ENCODE results near the gene GPR150. TPM values are rescaled to one million over a fixed set of nuclear protein-coding genes. Genes with fewer than 3 reads are reported as not detected.

Gene GPR150
- polyA plus RNA-seq, 1 of the 3 experiments (the other 2 are of a cell fraction), result 0.07 TPM

DNA sequence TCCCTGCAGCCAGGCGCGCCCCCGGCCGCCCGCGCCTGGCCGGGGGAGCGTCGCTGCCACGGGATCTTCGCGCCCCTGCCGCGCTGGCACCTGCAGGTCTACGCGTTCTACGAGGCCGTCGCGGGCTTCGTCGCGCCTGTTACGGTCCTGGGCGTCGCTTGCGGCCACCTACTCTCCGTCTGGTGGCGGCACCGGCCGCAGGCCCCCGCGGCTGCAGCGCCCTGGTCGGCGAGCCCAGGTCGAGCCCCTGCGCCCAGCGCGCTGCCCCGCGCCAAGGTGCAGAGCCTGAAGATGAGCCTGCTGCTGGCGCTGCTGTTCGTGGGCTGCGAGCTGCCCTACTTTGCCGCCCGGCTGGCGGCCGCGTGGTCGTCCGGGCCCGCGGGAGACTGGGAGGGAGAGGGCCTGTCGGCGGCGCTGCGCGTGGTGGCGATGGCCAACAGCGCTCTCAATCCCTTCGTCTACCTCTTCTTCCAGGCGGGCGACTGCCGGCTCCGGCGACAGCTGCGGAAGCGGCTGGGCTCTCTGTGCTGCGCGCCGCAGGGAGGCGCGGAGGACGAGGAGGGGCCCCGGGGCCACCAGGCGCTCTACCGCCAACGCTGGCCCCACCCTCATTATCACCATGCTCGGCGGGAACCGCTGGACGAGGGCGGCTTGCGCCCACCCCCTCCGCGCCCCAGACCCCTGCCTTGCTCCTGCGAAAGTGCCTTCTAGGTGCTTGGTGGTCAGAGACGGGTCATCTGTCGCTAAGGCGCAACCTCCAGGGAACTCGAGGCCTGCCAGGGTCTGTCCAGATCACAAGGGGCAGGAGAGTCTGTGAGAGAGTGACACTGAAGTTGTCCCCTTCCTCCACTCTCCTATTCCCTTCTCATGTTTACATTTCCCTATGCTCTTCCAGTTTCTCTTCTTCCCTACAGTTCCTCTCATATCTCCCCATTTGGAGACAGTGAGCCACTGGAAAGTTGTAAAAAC lies 1.3 kb downstream of the GPR150 start:
- no peak overlapping the region for H3K9ac ChIP-seq
- ChIA-PET CTCF (interaction anchor here (0.9 to 1.3 kb wide), 4 partner anchors 10 to 160 kb away, joined by 3 to 4 read pairs (median 4); no protein-coding TSS in a partner anchor), POLR2A (no interaction called here)
- no peak overlapping the region for H3K27ac ChIP-seq (ENCODE audit: low read depth in 2 of 2, low read length in 1 of 2)
- H3K9me3 ChIP-seq, result no peaks in the 10 kb centered on the region
- peaks cover 0 to 3% of the 10 kb centered on the region in 2 experiments; a peak in 2 of 4 replicates for H3K4me1 ChIP-seq (ENCODE audit: control insufficient read depth in 1 of 2, insufficient read depth in 2 of 2, low read depth in 1 of 2, low read length in 1 of 2)
- H3F3A ChIP-seq (replicated peaks; ENCODE audit: insufficient read depth), result no peaks in the 10 kb centered on the region
- peak overlapping the region; percentile 71 for H3K4me2 ChIP-seq
- 57% methylated on average over 5 of the region's 92 CpGs for WGBS (ENCODE audit: low lambda C conversion rate)
- H3K4me3 ChIP-seq (ENCODE audit: low read depth in 2 of 2, low read length in 1 of 2), result peak overlapping the region; percentile 49 to 56
- no peaks in the 10 kb centered on the region for H3K79me2 ChIP-seq (ENCODE audit: insufficient read depth)
- no peaks in the 10 kb centered on the region for H4K20me1 ChIP-seq (ENCODE audit: insufficient read depth)
- peak; percentile 94 for TF ChIP-seq RFX5 (IDR thresholded peaks at IDR 0.05; ENCODE audit: low read length)
- TF ChIP-seq YY1 (IDR thresholded peaks at IDR 0.05; ENCODE audit: low read depth), result no peak
- TF ChIP-seq, protein P1, sequence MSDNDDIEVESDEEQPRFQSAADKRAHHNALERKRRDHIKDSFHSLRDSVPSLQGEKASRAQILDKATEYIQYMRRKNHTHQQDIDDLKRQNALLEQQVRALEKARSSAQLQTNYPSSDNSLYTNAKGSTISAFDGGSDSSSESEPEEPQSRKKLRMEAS (IDR thresholded peaks at IDR 0.05; ENCODE audit: low read depth), result peak; percentile 51; the same call in 1 of the 2 replicates
- TF ChIP-seq MXI1 (IDR thresholded peaks at IDR 0.05; ENCODE audit: low read depth, low read length), result 0 out of 2 replicates have a peak, but pooled peaks have one; percentile 19
- peak; percentile 80 for DNase-seq
- H2AFZ ChIP-seq (ENCODE audit: low read depth), result peak overlapping the region; percentile 87; the same call in 1 of the 2 replicates
- no peaks in the 10 kb centered on the region for H3K9me2 ChIP-seq
- H3K36me3 ChIP-seq (replicated peaks in 1 of 2; ENCODE audit: control insufficient read depth in 1 of 2, insufficient read depth in 2 of 2, low read length in 1 of 2), result no peaks in the 10 kb centered on the region
- no peaks in the 10 kb centered on the region for H3K27me3 ChIP-seq (ENCODE audit: insufficient read depth)

DNA sequence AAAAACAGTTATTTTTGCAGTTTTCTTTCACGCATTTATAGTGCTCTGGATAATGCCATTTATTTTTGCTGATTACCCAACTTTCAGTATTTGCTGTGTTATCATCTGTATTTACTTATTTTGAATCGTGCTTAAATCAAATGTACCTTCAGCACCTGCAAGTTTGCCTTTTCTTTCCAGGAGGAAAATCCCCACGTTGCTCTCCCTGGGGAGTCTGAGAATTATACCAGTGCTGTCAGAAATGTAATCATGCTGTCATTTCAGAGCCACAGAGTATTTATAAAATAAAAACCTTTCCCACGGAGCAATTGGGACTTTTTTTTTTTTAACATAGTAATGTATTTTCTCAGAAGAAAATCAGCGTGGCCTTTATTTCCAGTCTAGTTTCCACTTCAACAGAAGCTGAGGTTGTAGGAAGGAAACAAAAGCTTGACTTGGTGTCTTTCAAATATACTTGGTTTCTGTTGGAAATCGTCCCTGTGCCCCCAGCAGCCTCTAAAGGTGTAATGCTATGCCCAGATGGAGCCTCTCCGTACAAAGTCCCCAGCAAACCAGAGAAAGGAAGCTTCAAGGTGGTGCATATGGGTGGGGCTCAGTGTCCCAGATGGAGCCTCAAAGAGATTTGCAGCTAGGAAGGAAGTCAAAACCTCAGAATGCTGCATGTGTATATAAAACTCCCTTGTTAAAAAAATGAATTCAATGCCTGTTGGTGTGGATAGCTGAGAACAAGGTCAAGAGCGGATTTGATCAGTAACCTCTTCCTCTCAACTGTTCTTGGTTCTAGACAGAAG lies 2.1 kb downstream of the GPR150 start:
- no peaks in the 10 kb centered on the region for H4K20me1 ChIP-seq (ENCODE audit: insufficient read depth)
- H2AFZ ChIP-seq (ENCODE audit: low read depth), result no peak overlapping the region
- no peak overlapping the region for H3K4me3 ChIP-seq (ENCODE audit: low read depth in 2 of 2, low read length in 1 of 2)
- no peaks in the 10 kb centered on the region for H3K27me3 ChIP-seq (ENCODE audit: insufficient read depth)
- ChIA-PET CTCF (interaction anchor here (0.7 to 2.0 kb wide), 4 partner anchors 10 to 339 kb away, joined by 3 to 8 read pairs (median 5); partner anchors contain the start of gene ELL2), POLR2A (interaction anchor here (0.9 kb wide), 1 partner anchor 9 kb away, joined by 3 read pairs; no protein-coding TSS in a partner anchor)
- H3K4me1 ChIP-seq (ENCODE audit: control insufficient read depth in 1 of 2, insufficient read depth in 2 of 2, low read depth in 1 of 2, low read length in 1 of 2), result peaks cover 0 to 3% of the 10 kb centered on the region in 2 experiments; a peak in 2 of 4 replicates
- TF ChIP-seq RFX5 (IDR thresholded peaks at IDR 0.05; ENCODE audit: low read length) (no peak), TAF1 (IDR thresholded peaks at IDR 0.05; ENCODE audit: borderline replicate concordance, low read depth, low read length) (no peak), RCOR1 (IDR thresholded peaks at IDR 0.05; ENCODE audit: low read length) (no peak), GABPA (IDR thresholded peaks at IDR 0.05; ENCODE audit: low read depth) (no peak), RXRA (IDR thresholded peaks at IDR 0.05; ENCODE audit: borderline replicate concordance, low read depth) (no peak), MEF2A (IDR thresholded peaks at IDR 0.05; ENCODE audit: borderline replicate concordance, low read depth) (no peak), EZH2phosphoT487 (IDR thresholded peaks at IDR 0.05; ENCODE audit: borderline replicate concordance, low read depth) (no peak), NFIC (IDR thresholded peaks at IDR 0.05; ENCODE audit: borderline replicate concordance) (no peak)
- H3K9me3 ChIP-seq, result no peaks in the 10 kb centered on the region
- H3K9ac ChIP-seq, result no peak overlapping the region
- no peaks in the 10 kb centered on the region for H3K79me2 ChIP-seq (ENCODE audit: insufficient read depth)
- H3K36me3 ChIP-seq (replicated peaks in 1 of 2; ENCODE audit: control insufficient read depth in 1 of 2, insufficient read depth in 2 of 2, low read length in 1 of 2), result no peaks in the 10 kb centered on the region
- WGBS (ENCODE audit: low lambda C conversion rate), result 90% methylated on average over 8 of the region's 8 CpGs
- no peaks in the 10 kb centered on the region for H3K9me2 ChIP-seq
- no peak for DNase-seq
- H3K4me2 ChIP-seq, result no peak overlapping the region
- no peaks in the 10 kb centered on the region for H3F3A ChIP-seq (replicated peaks; ENCODE audit: insufficient read depth)
- no peak overlapping the region for H3K27ac ChIP-seq (ENCODE audit: low read depth in 2 of 2, low read length in 1 of 2)
